ENCODE results near the gene ASCC1. TPM values are rescaled to one million over a fixed set of nuclear protein-coding genes. Genes with fewer than 3 reads are reported as not detected.

Gene ASCC1
- total and polyA plus RNA-seq, 2 of the 13 experiments (the other 11 are each of a cell fraction or from before 2014, with no cell fraction given): 21.6 to 30.1 TPM

DNA sequence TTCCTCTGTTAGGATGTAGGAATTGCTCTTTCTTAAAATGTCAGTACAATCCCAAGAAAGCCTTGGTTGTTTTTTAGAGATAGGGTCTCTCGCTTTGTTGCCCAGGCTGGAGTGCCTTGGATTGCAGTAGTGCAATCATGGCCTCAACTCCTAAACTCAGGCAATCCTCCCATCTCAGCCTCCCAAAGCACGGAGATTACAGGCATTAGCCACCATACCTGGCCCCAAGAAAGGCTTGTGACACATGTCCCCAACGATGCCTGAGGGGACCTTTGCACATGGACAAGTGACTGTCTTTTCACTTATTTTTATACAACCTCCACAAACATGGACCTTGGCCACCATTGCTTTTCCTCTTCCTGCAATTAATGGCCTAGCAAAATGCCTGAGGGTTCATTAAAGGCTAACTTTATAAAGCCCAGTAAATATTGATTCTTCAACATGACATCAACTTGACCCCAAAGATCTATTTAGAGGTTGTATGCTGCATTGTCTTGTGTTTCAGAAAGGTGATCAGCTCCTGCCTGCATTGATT lies 117.7 kb downstream of the ASCC1 start (continued):
- TF ChIP-seq ZBTB43 (CRISPR knock-in tag; conservative IDR thresholded peaks at IDR 0.05) (peak; percentile 97), ZFY (CRISPR knock-in tag; IDR thresholded peaks at IDR 0.05) (no peak), SKI (IDR thresholded peaks at IDR 0.05; ENCODE audit: partially characterized antibody) (peak; percentile 89), ZBTB7B (CRISPR knock-in tag; IDR thresholded peaks at IDR 0.05) (no peak), ZBTB38 (CRISPR knock-in tag; IDR thresholded peaks at IDR 0.05) (no peak), TBL1XR1 (IDR thresholded peaks at IDR 0.05; ENCODE audit: borderline replicate concordance, low read length, partially characterized antibody) (peak; percentile 95), SCMH1 (CRISPR knock-in tag; IDR thresholded peaks at IDR 0.05; ENCODE audit: borderline replicate concordance) (no peak), AKNA (CRISPR knock-in tag; IDR thresholded peaks at IDR 0.05; ENCODE audit: borderline replicate concordance) (no peak), ZEB1 (IDR thresholded peaks at IDR 0.05; ENCODE audit: insufficient replicate concordance, low read depth) (no peak), CBX1 (IDR thresholded peaks at IDR 0.05; ENCODE audit: low read depth) (no peak), ZNF607 (CRISPR knock-in tag; IDR thresholded peaks at IDR 0.05; ENCODE audit: borderline replicate concordance) (no peak), PCBP1 (IDR thresholded peaks at IDR 0.05; ENCODE audit: borderline replicate concordance, low read depth, low read length) (no peak), KLF9 (CRISPR knock-in tag; IDR thresholded peaks at IDR 0.05; ENCODE audit: low read depth) (0 out of 2 replicates have a peak, but pooled peaks have one; percentile 37), ZBTB10 (CRISPR knock-in tag; IDR thresholded peaks at IDR 0.05; ENCODE audit: borderline replicate concordance) (no peak), ZNF260 (CRISPR knock-in tag; IDR thresholded peaks at IDR 0.05; ENCODE audit: borderline replicate concordance, low read depth) (no peak), KDM4B (CRISPR knock-in tag; IDR thresholded peaks at IDR 0.05) (no peak)
- TF ChIP-seq, protein P1, sequence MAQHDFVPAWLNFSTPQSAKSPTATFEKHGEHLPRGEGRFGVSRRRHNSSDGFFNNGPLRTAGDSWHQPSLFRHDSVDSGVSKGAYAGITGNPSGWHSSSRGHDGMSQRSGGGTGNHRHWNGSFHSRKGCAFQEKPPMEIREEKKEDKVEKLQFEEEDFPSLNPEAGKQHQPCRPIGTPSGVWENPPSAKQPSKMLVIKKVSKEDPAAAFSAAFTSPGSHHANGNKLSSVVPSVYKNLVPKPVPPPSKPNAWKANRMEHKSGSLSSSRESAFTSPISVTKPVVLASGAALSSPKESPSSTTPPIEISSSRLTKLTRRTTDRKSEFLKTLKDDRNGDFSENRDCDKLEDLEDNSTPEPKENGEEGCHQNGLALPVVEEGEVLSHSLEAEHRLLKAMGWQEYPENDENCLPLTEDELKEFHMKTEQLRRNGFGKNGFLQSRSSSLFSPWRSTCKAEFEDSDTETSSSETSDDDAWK (CRISPR knock-in tag; IDR thresholded peaks at IDR 0.05): no peak
- TF ChIP-seq, protein P2, sequence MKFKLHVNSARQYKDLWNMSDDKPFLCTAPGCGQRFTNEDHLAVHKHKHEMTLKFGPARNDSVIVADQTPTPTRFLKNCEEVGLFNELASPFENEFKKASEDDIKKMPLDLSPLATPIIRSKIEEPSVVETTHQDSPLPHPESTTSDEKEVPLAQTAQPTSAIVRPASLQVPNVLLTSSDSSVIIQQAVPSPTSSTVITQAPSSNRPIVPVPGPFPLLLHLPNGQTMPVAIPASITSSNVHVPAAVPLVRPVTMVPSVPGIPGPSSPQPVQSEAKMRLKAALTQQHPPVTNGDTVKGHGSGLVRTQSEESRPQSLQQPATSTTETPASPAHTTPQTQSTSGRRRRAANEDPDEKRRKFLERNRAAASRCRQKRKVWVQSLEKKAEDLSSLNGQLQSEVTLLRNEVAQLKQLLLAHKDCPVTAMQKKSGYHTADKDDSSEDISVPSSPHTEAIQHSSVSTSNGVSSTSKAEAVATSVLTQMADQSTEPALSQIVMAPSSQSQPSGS (CRISPR knock-in tag; IDR thresholded peaks at IDR 0.05): peak; percentile 77

All from HepG2 (cell line).